NCI-H446 (cell line): ENCODE data around the gene CAMTA1.
"Not testable (repeated sequence)": the region's sequence is repeated elsewhere in the genome, so short reads cannot be mapped to it uniquely, and the experiment has no call there.

ENCODE experiments used
- DNase-seq, 2 experiments: peaks; one replicate each; lab custom pipeline; 2025; lab: John Stamatoyannopoulos, UW

CAMTA1 gene

DNA sequence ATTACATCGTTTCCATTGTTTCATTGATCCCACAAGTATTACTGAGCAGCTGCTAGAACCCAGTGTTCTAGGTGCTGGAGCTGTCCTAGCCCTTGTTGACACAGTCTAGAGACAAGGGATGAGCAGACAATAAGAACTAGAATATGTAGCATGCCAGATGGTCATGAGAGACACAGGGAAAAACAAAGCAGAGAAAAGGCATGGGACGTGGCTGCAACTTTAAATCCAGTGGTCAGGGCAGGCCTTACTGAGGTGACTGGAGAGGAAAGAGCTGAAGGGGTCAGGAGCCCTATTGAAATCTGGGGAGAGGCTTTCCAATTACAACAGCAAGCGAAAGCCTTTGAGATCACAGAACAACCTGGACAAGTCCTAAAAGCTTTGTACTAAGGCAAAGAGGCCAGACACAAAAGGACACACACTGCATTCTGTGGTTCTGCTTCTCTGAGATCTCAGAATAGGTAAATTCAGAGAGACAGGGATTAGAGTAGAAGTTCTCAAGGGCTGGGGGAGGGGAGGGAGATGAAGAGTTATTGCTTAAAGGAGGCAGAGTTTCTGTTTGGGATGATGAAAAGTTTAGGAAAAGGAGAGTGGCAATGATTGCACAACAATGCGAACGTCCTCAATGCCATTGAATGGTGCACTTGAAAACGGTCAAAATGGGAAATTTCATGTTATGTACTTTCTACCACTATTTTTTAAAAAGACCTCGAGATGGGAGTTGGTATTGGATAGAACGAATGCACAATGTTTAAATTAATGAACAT lies 518.5 kb downstream of the CAMTA1 start:
- no peak for DNase-seq

DNA sequence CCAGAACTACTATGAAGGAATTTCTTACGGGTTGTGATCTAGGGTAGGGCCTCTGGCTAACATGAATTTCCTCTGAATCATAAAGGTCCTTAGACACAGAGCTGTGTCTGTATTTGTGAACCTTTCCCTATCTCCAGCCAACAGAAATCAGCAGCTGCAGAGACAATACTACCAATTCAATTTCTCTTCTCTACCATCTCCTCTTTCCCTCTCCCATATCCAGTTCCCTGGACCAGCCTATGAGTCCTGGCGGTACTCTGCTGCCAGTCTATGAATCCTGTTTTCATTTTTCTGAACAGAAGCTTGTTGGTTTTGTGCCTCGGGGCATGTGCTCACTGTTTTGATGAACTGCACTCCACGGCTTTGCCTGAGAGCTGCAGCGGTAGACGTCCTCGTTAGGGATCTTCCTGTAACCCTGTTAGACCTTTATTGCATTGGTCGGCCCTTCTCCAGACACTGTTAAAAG lies 527.9 kb downstream of the CAMTA1 start:
- no peak for DNase-seq

DNA sequence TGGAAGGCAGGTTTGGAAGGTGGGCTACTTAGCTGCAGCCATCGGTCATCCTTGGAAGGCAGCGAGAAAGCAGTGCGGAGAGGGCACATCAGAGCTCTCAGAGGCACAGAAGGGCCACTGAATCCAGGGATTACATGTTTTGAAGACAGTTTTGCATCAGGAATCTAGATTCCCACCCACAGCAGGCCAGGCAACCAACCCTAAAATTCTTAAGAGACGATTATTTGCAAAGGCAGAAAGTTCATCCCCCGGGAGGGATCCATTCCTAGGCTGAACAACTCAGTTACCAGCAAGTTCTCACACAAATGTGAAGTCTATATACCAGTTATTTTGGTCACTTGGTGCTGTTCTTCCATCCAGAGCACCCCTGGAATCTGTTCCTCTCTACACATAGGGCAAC lies 528.6 kb downstream of the CAMTA1 start:
- no peak for DNase-seq

DNA sequence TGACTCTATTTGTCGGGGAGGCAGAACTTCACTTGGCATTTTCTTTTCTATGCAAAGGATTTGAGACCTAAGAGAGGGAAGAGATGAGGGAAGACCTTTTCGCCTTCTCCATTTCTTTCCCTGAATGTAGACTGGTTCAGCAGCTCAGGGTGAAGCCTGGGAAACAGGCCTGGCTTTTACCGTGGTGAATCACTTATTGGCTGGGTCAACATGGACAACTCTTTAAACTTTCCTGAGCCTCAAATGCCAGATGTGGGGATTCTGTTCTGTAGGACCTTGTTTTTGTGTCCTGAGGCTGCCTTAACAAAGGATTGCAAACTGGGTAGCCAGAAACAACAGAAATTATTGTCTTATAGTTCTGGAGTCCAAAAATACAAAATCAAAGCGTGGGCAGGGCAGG lies 530.1 kb downstream of the CAMTA1 start:
- no peak for DNase-seq

DNA sequence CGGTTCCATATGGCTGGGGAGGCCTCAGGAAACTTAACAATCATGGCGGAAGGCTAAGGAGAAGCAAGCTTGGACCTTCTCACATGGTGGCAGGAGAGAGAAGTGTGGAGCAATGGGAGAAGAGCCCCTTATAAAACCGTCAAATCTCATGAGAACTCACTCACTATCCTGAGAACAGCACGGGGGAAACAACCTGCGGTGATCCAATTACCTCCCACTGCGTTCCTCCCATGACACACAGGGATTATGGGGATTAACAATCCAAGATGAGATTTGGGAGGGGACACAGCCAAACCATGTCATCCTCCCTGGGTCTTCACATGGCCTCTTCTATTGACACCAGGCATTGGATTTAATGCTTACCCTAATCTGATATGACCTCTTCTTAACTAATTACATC lies 530.7 kb downstream of the CAMTA1 start:
- no peak for DNase-seq

DNA sequence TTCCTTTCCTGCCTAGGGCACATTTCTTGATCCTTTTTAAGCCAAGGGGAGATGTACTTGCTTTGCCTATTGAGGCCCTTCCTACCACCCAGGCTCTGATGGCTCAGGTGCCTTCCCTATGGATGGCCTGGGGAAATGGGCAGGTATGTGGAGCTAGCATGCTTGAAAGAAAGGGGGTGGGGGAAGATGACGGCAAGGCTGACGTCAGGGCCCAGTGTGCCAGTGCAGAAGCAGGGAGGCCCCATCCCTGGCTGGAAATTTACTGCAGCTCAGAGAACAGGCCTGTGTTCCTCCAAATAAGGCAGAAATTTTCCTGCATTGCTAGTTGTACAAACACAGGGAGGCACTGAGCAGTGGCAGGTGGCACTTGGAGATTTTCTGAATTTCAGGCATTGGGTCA lies 532.6 kb downstream of the CAMTA1 start:
- DNase-seq = no peak

DNA sequence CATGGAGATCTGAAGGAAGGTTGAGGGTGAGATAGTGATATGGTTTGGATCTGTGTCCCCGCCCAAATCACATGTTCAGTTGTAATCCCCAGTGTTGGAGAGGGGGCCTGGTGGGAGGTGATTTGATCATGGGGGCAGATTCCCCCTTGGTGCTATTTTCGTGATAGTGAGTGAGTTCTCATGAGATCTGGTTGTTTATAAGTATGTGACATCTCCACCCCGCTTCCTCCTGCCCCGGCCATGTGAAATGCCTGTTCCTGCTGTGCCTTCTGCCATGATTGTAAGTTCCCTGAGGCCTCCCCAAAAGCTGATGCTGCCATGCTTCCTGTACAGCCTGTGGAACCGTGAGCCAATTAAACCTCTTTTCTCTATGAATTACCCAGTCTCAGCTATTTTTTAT lies 533.9 kb downstream of the CAMTA1 start:
- no peak for DNase-seq

DNA sequence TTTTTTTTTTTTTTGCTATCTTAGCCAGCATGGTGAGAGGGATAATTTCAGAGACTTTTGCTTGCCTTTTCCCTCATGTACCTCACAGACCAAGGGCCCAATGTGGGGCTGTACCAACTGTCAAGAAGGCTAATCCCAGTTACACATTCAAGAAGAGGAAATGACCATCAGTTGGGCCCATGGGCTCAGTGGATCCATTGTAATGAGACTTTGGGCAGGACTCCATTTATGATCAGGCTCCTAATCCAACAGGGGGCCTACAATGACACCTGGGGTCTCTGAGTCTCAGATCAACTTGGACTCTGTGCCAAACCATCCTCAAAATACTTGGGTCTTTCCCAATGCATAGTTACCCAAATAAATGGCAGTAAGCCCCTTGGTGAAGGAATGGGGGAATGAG lies 535.4 kb downstream of the CAMTA1 start:
- DNase-seq = no peak

DNA sequence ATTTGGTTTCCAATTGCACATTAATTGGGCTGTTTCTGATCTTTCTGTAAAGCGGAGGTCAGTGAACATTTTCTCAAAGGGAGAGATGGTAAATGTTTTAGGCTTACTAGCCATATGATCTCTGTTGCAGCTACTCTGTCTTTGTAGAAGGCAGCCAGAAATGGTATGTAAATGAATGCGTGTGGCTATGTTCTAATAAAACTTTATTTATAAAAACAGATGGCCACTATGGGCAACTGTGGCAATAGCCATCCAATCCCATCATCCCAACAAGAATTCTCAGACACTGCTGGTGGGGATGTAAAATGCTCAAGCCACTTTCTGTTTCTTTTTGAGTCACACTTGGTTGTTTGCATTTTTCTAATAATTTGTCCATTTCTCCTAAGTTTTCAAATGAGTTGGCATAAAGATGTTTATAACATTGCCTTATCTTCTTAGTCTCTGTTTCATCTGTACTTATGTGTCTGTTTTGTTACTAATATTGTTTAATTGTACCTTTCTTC lies 537.1 kb downstream of the CAMTA1 start:
- DNase-seq = no peak

DNA sequence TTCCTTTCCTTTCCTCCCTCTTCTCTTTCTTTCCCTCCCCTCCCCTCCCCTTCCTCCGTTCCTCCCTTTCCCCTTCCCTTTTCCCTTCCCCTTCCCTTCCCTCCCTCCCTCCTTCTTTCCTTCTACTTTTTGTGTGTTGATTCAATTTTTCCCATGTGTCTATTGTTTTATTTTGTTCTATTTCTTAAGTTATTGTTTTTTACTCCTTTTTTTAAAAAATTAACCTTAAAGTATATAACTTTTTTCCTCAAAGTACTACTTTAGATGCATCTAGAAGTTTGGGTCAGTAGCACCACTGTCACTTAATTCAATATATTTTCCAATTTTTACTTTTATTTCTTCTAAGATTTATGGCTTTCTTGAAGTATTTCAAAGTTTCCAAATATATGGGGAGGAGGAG lies 537.7 kb downstream of the CAMTA1 start:
- DNase-seq = no peak

DNA sequence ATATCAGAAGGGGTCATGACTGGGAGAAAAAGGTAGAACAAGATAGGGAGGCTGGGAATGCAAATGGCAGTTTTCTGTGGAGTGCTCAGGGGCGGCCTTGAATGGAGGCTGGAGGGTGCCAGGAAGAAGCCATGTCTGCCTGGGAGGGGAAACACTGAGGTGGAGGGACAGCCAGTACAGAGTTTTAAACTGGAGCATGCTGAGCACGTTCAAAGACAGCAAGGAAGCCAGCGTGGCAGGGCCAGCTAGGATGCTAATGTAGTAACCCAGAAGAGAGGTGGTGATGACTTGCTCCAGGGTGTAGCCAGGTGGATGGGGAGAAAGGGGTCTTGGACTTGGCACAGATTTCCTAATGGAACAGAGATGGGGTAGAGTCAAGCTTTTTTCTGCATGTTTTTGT lies 540.0 kb downstream of the CAMTA1 start:
- no peak for DNase-seq

DNA sequence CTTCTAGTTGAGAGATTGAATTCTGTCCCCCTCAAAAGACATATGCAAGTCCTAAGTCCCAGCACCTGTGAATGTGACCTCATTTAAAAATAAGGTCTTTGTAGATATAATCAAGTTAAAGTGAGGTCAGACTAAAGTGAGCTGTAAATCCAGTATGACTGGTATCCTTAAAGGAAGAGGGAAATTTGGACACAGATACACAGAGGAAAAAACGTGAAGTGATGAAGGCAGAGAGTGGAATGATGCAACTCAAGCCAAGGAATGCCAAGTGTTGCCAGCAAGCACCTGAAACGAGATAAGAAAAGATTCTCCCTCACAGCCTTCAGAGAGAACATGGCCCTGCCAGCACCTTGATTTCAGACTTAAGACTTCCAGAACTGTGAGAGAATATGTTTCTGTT lies 541.1 kb downstream of the CAMTA1 start:
- no peak for DNase-seq

DNA sequence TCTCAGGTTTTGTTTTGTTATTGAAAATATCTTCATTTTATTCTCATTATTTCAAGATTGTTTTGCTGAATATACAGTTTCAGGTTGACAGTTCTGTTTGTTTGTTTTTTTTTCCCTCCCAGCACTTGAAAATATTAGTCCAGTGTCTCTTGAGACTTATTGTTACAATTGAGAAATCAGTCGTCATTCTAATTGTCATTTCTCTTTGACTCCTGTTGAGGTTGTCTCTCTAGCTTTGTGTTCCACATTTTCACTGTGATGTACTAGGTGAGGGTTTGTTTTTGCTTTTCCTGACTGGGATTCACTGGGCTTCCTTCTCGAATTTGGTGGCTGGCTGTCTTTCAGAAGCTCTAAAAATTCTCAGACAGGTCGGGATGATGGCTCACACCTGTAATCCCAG lies 542.6 kb downstream of the CAMTA1 start:
- DNase-seq = no peak

DNA sequence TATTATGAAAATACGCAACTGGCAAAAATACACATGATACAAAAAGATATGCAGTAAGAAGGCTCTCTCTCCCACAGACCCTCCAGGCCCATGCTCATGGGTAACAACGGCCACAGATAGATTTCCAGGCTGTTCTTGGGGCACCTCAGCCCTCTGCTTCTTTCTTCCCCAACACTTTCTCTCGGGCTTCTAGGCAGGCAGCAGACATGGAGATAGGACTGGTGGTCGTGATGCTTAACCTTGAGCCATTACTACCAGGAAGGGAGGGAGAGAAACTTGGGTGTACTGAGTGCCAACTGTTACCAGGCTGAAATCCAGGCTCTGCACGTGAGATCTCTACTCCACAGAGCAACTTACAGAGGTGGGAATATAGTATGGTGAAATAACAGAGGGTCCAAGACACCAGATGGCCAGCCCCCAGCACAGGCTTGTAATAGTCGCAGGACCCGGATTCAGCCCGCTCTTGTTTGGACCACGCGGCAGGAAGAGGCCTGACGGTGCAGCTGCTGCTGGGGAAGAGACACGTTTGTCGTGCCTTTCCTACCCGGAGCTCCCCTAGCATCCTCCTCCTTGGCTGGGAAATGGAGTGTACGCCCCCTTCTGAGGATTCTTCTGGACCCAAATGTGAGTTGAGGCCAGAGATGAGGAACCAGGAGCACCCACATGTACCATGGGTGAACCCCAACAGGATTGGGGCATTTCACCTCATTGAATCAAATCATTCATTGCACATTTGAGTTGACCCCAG lies 544.8 kb downstream of the CAMTA1 start:
- no peak for DNase-seq

DNA sequence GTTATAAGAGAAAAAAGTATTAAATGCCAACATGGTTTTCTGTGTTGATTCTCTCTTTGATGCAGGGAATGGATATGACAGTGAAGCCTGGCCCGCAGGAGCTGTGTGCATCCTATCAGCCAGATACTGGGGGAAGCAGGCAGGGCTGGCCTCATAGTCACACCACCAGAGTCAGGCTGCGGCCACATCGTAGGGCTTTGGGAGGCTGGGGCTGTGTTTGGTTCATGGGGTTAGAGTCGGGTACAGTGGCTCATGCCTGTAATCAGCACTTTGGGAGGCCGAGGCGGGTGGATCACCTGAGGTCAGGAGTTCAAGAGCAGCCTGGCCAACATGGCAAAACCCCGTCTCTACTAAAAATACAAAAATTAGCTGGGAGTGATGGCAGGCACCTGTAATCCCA lies 545.5 kb downstream of the CAMTA1 start:
- DNase-seq = not testable (repeated sequence)

DNA sequence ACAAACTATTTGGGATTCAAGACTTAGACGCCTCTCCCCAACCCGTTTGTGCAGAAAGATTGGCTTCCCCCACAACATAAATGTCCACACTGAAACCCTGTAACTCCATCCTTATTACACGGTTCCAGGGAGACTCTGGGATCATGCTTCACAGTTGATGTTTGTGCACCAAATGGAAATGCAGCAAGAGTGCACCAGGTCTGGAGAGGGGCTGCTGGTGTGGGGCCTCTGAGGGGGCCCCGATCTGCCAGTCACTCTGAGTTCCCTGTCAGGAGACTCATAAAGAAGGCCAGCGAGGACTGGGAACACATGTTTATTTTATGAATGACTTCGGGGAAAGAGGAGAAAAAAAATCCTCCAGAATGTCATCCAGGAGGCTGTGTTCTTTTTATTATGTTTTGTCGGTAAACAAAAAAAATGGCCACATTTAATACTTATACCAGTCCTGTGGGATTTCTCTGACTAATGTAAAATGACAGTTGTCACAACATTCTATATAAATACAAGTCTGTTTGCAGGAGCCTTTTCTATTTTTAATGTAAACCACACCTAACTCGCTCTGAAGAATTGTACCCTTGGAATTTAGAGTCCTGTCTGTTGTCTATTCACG lies 546.8 kb downstream of the CAMTA1 start:
- DNase-seq = no peak

DNA sequence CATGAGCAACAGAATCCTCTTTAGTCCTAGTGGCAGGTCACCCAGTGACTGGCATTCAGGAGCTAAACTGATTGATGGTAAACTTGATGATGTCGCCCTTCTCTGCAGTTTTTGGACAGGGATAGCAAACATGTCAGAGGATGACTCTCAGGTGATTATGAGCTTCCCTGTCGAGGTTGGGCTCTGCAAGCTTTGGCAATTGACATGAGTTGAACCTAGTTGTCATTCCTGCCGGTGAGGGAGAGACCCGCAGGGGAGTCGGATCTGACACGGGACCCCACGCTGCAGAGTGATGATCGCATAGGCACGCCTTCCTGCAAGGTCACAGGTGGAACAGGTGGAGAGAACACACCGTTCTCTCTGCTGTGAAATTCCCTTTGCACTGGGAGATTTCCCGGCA lies 547.8 kb downstream of the CAMTA1 start:
- no peak for DNase-seq

DNA sequence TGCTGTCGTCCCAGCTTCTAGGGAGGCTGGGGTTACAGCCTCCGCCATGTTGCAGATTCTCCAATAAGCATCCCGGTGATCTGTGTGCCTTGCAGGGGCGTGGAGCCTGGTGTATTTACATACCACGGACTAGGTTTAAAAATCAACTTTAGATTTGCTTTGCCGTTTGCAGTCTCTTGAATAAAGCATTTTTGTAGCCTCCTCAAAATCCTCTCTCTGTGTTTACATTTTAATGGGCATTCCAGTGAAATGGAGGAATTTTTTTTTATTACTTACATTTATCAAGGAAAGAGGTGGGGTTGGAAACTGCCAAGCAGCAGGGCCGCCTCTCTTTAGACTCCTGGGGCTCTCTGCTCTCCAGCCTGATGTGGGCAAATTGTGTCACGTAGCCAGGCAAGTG lies 548.4 kb downstream of the CAMTA1 start:
- DNase-seq = no peak

DNA sequence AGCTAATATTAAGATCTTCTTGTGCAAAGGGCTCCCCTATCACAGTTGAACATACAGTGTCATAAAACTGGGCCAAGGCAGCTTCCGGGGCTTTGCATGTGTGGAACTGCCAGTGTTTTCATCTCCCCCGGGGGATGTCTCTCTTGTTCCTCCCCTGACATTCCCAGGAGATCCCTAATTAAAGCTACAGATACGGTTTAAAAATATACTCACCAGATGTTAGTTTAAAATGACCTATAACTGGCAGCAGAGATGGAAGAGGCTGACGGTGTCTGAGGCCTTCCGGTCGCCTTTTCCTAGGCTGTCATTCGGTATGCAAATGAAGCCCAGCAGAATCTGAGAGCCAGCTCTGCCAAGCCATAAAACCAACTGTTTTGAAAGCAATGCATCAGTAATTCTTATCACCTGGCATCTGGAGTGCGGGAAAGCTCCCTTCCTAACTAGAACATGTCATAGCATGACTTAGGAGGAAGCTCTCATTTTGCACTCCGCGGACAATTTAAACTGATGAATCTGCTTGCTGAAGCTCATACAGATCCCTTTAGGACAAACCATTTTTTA lies 549.3 kb downstream of the CAMTA1 start:
- DNase-seq = no peak

DNA sequence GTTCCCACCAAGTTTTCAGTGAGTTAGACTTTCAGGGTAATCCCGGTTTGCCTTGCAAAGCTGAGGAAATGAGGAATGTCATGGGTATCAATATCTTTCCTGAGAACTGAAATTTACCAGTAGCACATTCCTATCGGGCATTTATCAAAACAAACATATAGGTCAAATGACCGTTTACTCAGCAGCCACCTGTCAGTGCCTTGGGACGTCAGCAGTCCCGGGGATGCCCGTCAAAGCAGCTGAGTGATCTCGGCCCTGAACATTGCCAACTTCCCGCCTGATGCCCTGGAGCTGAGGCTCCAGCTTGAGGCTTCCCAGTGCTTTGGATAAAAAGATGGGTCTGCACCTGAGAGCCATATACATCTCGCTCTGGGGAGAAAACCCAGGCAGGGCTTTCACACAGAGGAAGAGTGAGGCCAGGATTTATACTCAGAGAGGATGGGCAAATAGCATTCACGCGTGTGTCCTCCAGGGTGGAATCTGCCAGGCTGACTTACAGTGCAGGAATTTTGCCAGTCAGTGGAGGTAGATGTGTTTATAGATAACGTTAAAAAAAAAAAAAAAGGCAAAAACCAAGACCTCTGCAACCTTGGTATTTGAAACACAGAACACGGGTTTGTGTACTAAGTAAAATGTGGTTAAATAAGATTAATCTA lies 550.1 kb downstream of the CAMTA1 start:
- DNase-seq = no peak

DNA sequence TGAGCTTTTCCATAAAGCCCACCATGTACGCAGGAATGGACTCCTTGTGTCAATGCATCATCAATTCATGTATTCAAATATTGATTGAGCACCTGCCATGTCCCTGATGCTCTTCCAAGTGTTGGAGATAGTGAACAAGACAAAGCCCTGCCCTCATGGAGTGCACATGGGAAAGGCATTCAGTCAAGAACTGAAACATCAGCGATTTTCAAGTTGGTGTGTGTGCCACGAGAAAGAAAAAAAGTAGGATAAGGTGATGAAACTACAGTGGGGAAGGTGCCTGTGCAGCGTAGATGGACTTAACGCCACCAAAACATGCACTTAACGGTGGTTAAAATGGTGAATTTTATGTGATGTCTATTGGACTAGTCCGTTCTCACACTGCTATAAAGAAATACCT lies 553.2 kb downstream of the CAMTA1 start:
- DNase-seq = no peak

DNA sequence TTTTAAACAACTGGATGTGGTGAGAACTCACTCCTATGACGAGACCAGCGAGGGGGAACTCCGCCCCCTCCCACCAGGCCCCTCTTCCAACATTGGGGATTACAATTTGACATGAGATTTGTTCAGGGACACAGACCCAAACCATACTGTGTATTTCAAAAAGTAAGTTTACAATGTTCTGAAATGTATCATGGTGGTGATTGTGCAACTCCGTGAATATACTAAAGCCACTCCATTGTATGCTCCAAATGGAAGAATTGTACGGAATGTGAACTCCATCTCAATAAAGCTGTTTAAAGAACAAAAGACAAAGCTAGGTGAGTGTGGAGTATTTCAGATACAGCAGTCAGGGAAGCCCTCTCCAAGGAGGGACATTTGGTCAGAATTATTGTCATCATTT lies 553.8 kb downstream of the CAMTA1 start:
- DNase-seq = no peak
